Left ventricle myocardium superior (tissue), 1 donor: ENCODE data around the gene MAN1C1. TPM values are rescaled to one million over a fixed set of nuclear protein-coding genes. Genes with fewer than 3 reads are reported as not detected.

Experiments
- ATAC-seq: fragments of 200-7000 bp; cut with Tn5 transposase; one replicate; pipeline ENCODE4 v1.9.1; 2020; ENCODE audit warnings: mild to moderate bottlenecking, moderate library complexity
- DNase-seq: peaks from one replicate; pipeline ENCODE4 v3.0.0-alpha.2; 2020
- intact Hi-C: fragments of 100-400 bp; cut with micrococcal nuclease; formaldehyde crosslinking; loops from one replicate; pipeline ENCODE4 v1.11.0; 2022
- total RNA-seq: library from RNA; stranded (reverse); fragmentation: NEBNext Ultra II Directional; extraction: Animal tissue kit (Norgen Biotek cat#: 25700); gene quantifications from one replicate; pipeline ENCODE4 v1.2.1, GENCODE V29; 2021
- donor health status: DM: no; HTN: yes; CAD: no; lungs with severe emphysema.

MAN1C1 gene
- total RNA-seq, 1 donor from 2014 or later: 17.9 TPM

- ATAC-seq (no peak), DNase-seq (no peak)
- intact Hi-C loops: no loop called here
Measured at GRCh38 chr1:25610822-25611630, 5.6 kb upstream of the MAN1C1 start.

- intact Hi-C loops: no loop called here
- ATAC-seq (no peak), DNase-seq (no peak)
Measured at GRCh38 chr1:25611843-25612242, 4.7 kb upstream of the MAN1C1 start.

- intact Hi-C loops: no loop called here
- ATAC-seq: no peak
Measured at GRCh38 chr1:25612421-25612820, 4.2 kb upstream of the MAN1C1 start.

DNA sequence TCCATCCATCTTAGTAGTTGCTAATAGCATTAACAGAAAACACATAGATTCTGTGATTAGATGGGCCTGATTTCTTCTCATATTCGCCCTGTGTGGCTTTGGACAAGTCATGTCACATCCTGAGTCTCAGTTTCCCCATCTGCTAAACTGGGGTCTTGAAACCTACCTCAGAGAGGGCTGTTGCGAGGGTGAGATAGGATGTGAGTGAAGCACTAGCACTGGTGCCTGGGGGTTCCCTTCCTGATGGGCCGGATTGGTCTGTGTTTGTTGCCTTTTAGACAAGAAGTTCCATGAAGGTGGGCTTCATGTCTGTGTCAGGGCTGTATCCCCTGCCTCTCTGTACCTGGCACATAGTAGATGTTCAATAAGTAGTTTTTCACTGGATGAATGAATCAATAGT lies 3.5 kb upstream of the MAN1C1 start:
- DNase-seq (no peak), ATAC-seq (no peak)
- intact Hi-C loops: no loop called here

More at GRCh38 chr1:25612421-25612820, 4.2 kb upstream of the MAN1C1 start:
- no peak for DNase-seq

GRCh38 chr1:25614501-25615171 lies 2.0 kb upstream of the MAN1C1 start:
- ATAC-seq (no peak), DNase-seq (no peak)
- intact Hi-C loops: no loop called here

GRCh38 chr1:25615172-25615541 lies 1.4 kb upstream of the MAN1C1 start:
- intact Hi-C loops: no loop called here

DNA sequence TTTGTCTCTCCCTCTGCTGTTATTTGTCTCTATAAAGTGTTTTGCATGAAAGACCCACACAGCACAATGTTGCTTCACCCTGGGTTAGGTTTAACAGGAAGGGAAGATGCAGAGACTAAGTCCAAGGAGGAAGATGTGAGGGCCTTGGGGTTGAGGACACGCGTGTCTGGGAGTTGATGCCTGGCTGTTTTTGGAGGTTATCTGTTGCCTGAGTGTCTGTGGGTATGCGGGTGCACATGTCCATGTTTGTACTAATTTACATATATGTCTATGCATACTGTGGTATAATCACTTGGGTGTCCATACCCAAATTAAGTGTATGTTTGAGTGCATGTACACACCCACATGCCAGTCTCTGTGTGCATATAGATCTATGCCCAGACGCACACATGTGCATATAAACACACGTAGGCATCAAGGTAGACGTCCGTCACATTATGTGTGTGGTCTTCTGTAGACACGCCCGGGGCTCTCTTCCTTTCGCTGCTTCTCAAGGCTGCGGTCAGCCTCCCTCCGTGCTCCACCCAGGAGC lies 962 bp upstream of the MAN1C1 start:
- DNase-seq: no peak
- ATAC-seq: no peak
- intact Hi-C loops: no loop called here

More at GRCh38 chr1:25615172-25615541, 1.4 kb upstream of the MAN1C1 start:
- DNase-seq: no peak
- ATAC-seq: no peak

- no peak for DNase-seq
- intact Hi-C loops: no loop called here
- peak; percentile 1 for ATAC-seq
Measured at GRCh38 chr1:25616987-25617624, 515 bp downstream of the MAN1C1 start.

DNA sequence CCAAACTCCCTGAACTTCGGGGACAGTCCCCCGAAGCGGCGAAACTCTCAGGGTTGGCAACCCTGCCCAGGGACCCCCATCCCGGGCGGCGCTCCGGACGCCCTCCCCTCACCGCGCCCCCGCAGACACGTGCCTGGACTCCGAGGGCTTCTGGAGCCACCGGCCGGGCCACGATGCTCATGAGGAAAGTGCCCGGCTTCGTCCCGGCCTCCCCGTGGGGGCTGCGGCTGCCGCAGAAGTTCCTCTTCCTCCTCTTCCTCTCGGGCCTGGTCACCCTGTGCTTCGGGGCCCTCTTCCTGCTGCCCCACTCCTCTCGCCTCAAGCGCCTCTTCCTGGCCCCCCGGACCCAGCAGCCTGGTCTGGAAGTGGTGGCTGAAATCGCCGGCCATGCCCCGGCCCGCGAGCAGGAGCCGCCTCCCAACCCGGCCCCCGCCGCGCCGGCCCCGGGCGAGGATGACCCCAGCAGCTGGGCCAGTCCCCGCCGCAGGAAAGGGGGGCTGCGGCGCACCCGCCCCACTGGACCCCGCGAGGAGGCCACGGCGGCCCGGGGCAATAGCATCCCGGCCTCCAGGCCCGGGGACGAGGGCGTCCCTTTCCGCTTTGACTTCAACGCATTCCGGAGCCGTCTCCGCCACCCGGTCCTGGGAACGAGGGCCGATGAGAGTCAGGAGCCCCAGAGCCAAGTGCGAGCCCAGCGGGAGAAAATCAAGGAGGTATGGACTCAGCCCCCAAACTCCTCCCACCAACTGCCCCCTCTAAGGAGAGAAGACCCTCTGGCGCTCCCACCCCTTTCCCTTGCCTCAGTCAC lies 1.2 kb downstream of the MAN1C1 start:
- peak; percentile 2 for ATAC-seq
- intact Hi-C loops: no loop called here

DNA sequence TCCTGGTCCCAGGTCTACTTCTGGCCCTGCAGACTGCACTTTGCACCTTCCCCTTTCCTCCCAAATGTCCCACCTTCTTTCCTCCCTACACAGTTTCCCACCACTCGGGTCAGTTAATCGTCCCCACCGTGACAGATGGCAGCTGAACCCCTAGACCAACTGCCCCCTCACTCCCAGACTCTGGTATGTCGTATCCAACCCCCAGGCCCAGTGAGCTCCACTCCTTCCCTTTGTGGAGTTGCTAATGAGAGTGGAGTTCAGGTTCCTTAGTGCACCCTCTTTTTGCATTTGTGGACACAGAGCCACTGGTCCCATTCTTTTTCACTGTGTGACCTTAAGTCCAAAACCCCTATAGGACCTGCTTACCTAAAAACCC lies 1.8 kb downstream of the MAN1C1 start:
- no peak for ATAC-seq
- no peak for DNase-seq
- intact Hi-C loops: no loop called here

More for the DNA sequence above, 1.2 kb downstream of the MAN1C1 start:
- DNase-seq: peak; percentile 58

- ATAC-seq (peak; percentile 25), DNase-seq (peak; percentile 68)
- intact Hi-C loops: no loop called here
Measured at GRCh38 chr1:25619101-25619890, 2.7 kb downstream of the MAN1C1 start.

DNA sequence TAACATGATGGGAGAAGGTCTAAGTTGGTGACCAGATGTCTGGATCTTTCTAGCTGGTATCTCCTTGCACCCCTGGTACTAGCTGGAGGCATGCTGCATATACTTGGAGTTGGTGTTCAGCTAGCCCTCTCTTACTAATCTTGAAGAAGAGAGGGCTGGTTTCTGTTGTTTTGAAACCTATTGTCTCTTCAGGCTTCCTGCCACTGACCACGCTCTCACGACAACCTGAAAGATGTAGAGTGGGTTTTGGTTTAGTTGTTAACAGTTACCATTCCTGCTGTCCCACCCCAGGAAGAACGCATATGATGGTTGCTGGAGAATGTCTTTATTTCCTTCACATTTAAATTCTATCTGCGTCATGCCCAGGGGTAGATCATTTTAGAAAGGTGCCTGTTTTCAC lies 3.6 kb downstream of the MAN1C1 start:
- DNase-seq (no peak), ATAC-seq (no peak)
- intact Hi-C loops: no loop called here

GRCh38 chr1:25620701-25621350 lies 4.2 kb downstream of the MAN1C1 start:
- DNase-seq: no peak
- no peak for ATAC-seq
- intact Hi-C loops: no loop called here

DNA sequence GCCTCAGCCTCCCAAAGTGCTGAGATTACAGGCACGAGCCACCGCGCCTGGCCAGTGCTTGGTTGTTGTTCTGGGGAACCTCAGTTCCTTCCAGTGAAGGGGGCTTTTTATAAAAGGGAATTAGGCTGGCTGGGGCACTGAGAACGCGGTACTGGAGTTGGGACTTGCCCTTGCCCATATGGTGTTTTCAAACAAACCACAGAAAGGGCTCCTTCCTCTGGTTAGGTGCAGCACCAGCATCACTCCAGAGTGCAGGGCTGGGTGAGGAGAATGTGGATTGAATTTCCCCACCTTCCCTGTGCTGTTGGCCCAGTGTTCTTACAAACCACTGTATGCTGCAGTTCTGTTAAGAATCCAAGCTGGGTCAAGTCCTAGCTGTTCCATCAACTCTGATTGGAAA lies 5.3 kb downstream of the MAN1C1 start:
- DNase-seq (no peak), ATAC-seq (no peak)
- intact Hi-C loops: no loop called here

- DNase-seq: no peak
- ATAC-seq: no peak
- intact Hi-C loops: no loop called here
Measured at GRCh38 chr1:25622531-25622930, 5.9 kb downstream of the MAN1C1 start.

DNA sequence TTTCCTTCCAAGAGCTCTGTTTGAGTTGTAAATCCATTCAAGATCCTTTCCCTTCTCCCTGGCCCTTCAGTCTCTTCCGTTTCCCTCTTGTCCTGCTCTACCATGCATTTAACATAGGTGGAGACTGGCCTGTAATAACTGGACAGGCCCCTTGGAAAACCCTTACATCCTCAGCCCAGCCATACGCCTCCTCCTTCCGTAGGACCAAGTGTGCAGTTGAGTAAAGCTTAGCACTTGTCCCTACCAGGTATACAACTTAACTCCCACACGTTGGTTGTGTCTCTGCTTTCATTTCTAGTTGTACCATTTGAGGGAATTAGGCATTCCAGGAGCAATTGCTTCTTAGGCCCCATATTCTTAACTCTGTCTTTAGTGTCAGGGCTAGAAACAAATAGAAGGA lies 6.4 kb downstream of the MAN1C1 start:
- ATAC-seq: no peak
- DNase-seq: no peak
- intact Hi-C loops: no loop called here

- intact Hi-C loops: no loop called here
- ATAC-seq (no peak), DNase-seq (no peak)
Measured at GRCh38 chr1:25623731-25624130, 7.1 kb downstream of the MAN1C1 start.

GRCh38 chr1:25624156-25624555 lies 7.6 kb downstream of the MAN1C1 start:
- intact Hi-C loops: no loop called here
- ATAC-seq: no peak
- no peak for DNase-seq
